Measurements from ENCODE around the gene SENP7. TPM values are rescaled to one million over a fixed set of nuclear protein-coding genes. Genes with fewer than 3 reads are reported as not detected.

SENP7 gene
- total RNA-seq, 2 experiments from 2014 or later = 16.1 to 16.8 TPM

GRCh38 chr3:101278727-101279126, 234.3 kb downstream of the SENP7 start:
- H3K27me3 Mint-ChIP-seq (ENCODE audit: low read depth) = no peaks in the 10 kb centered on the region
- H3K27ac Mint-ChIP-seq = no peak overlapping the region
- intact Hi-C loops (cut with micrococcal nuclease) = no loop called here
- no peaks in the 10 kb centered on the region for H3K4me1 Mint-ChIP-seq (ENCODE audit: low read depth)
- no peak overlapping the region for H3K4me3 Mint-ChIP-seq
- no peak for DNase-seq
- no peaks in the 10 kb centered on the region for H3K9me3 Mint-ChIP-seq
- no peaks in the 10 kb centered on the region for H3K36me3 Mint-ChIP-seq (ENCODE audit: low read depth)
- CTCF ChIA-PET = no interaction called here

Other genes starting within 250 kb of the SENP7 start
- under 1 TPM; 0.05 to 0.07 TPM for gene IMPG2, start 192.6 kb downstream of the SENP7 start, total RNA-seq
- gene TRMT10C, start 48.7 kb upstream of the SENP7 start, total RNA-seq = 10 to 100 TPM; 24.0 to 24.4 TPM
- gene PCNP, start 61.0 kb upstream of the SENP7 start, total RNA-seq = 100 to 1,000 TPM; 261 to 267 TPM
- 10 to 100 TPM; 31.2 to 31.7 TPM for gene ZBTB11, start 163.9 kb upstream of the SENP7 start, total RNA-seq
- 1,000 to 10,000 TPM; 2,159 to 2,187 TPM for gene RPL24, start 173.5 kb upstream of the SENP7 start, total RNA-seq
- 10 to 100 TPM; 17.0 to 20.3 TPM for gene CEP97, start 211.4 kb upstream of the SENP7 start, total RNA-seq

All from activated naive CD4-positive, alpha-beta T cell treated with anti-CD3 and anti-CD28 coated beads for 36 hours (primary cell).